ENCODE measurements around the gene MUC15. TPM values are rescaled to one million over a fixed set of nuclear protein-coding genes. Genes with fewer than 3 reads are reported as not detected.

The MUC15 gene
- total and polyA plus RNA-seq, 2 donors: 0.66 to 5.8 TPM

GRCh38 chr11:26593691-26594090 lies 21.6 kb upstream of the MUC15 start:
- Histone ChIP-seq H3K36me3 (ENCODE audit: insufficient read depth) (no peaks in the 10 kb centered on the region), H3K4me1 (ENCODE audit: insufficient read depth) (no peaks in the 10 kb centered on the region)

GRCh38 chr11:26587073-26587472 lies 15.0 kb upstream of the MUC15 start:
- no peaks in the 10 kb centered on the region for H3K36me3 ChIP-seq (ENCODE audit: insufficient read depth)
- H3K4me1 ChIP-seq (ENCODE audit: insufficient read depth): no peaks in the 10 kb centered on the region
- 78% methylated on average over 2 of the region's 2 CpGs for WGBS
- no peak overlapping the region for H3K27ac ChIP-seq (ENCODE audit: low read depth)
- DNase-seq (ENCODE audit: extremely low spot score): no peak
- H3K4me3 ChIP-seq (ENCODE audit: low read depth, low read length): no peak overlapping the region

More at GRCh38 chr11:26593691-26594090, 21.6 kb upstream of the MUC15 start:
- DNase-seq (ENCODE audit: extremely low spot score): no peak
- H3K27ac ChIP-seq (ENCODE audit: low read depth): no peak overlapping the region
- H3K4me3 ChIP-seq (ENCODE audit: low read depth, low read length): no peak overlapping the region
- 82% methylated on average over 11 of the region's 11 CpGs for WGBS

DNA sequence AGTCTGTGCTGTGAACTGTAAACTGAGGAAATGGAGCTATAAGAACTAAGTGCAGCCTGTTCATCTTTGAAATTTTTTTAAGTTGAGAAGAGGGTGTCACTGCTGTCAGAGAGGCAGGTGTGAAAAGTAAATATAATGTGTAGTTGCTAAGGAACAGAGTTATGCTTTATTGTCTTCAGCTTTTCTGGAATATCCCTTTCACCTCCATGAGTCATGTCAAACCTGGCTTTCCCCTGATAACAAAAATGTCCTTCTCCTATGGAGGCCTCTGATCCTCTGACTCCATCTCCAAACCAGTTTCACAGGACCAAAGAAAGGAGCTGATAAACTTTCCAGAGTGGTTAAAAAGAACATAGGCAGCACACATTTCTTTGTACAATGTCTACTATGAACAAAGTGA lies 12.8 kb upstream of the MUC15 start:
- Histone ChIP-seq H3K36me3 (ENCODE audit: insufficient read depth) (no peaks in the 10 kb centered on the region), H3K27ac (ENCODE audit: low read depth) (no peak overlapping the region), H3K4me3 (ENCODE audit: low read depth, low read length) (no peak overlapping the region), H3K4me1 (ENCODE audit: insufficient read depth) (no peaks in the 10 kb centered on the region)
- DNase-seq (ENCODE audit: extremely low spot score): no peak

- no peak for DNase-seq (ENCODE audit: extremely low spot score)
- WGBS: 76% methylated on average over 3 of the region's 3 CpGs
- no peak overlapping the region for H3K4me3 ChIP-seq (ENCODE audit: low read depth, low read length)
- H3K36me3 ChIP-seq (ENCODE audit: insufficient read depth): no peaks in the 10 kb centered on the region
- H3K4me1 ChIP-seq (ENCODE audit: insufficient read depth): no peaks in the 10 kb centered on the region
- no peak overlapping the region for H3K27ac ChIP-seq (ENCODE audit: low read depth)
Observed at GRCh38 chr11:26583550-26583949, 11.5 kb upstream of the MUC15 start.

GRCh38 chr11:26580929-26581328 lies 8.9 kb upstream of the MUC15 start:
- H3K36me3 ChIP-seq (ENCODE audit: insufficient read depth): no peaks in the 10 kb centered on the region
- H3K4me1 ChIP-seq (ENCODE audit: insufficient read depth): no peaks in the 10 kb centered on the region
- DNase-seq (ENCODE audit: extremely low spot score): no peak
- H3K27ac ChIP-seq (ENCODE audit: low read depth): no peak overlapping the region
- no peak overlapping the region for H3K4me3 ChIP-seq (ENCODE audit: low read depth, low read length)
- 18% methylated on average over 3 of the region's 3 CpGs for WGBS

DNA sequence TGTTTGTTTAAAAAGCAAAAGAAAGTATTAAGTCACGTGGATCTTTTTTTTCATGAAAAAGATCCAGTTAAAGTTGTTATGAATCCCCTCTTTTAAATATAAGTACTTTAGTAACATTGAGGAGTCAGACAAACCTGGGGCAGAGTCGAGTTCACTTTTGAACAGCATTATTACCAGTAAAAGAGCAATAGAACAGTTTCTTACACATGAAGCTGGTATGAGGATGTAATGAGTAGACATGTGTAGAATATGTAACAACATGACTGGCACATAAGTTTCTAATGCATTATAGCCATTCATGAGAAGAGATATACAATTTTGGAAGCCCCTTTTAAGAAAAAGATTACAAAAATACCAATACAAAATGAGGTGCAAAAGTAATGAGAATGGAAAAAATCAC lies 7.6 kb upstream of the MUC15 start:
- DNase-seq (ENCODE audit: extremely low spot score): no peak
- WGBS: 70% methylated on average over 2 of the region's 2 CpGs
- H3K36me3 ChIP-seq (ENCODE audit: insufficient read depth): no peaks in the 10 kb centered on the region
- H3K27ac ChIP-seq (ENCODE audit: low read depth): no peak overlapping the region
- no peaks in the 10 kb centered on the region for H3K4me1 ChIP-seq (ENCODE audit: insufficient read depth)
- no peak overlapping the region for H3K4me3 ChIP-seq (ENCODE audit: low read depth, low read length)

- DNase-seq (ENCODE audit: extremely low spot score): no peak
- H3K27ac ChIP-seq (ENCODE audit: low read depth): no peak overlapping the region
- H3K36me3 ChIP-seq (ENCODE audit: insufficient read depth): no peaks in the 10 kb centered on the region
- H3K4me3 ChIP-seq (ENCODE audit: low read depth, low read length): no peak overlapping the region
- no peaks in the 10 kb centered on the region for H3K4me1 ChIP-seq (ENCODE audit: insufficient read depth)
- WGBS: 55% methylated on average over 1 of the region's 1 CpG
Observed at GRCh38 chr11:26578998-26579661, 7.1 kb upstream of the MUC15 start.

- H3K4me3 ChIP-seq (ENCODE audit: low read depth, low read length): no peak overlapping the region
- H3K4me1 ChIP-seq (ENCODE audit: insufficient read depth): no peaks in the 10 kb centered on the region
- 77% methylated on average over 5 of the region's 5 CpGs for WGBS
- no peak for DNase-seq (ENCODE audit: extremely low spot score)
- no peaks in the 10 kb centered on the region for H3K36me3 ChIP-seq (ENCODE audit: insufficient read depth)
- no peak overlapping the region for H3K27ac ChIP-seq (ENCODE audit: low read depth)
Observed at GRCh38 chr11:26575946-26576345, 3.9 kb upstream of the MUC15 start.

- 91% methylated on average over 2 of the region's 2 CpGs for WGBS
- no peaks in the 10 kb centered on the region for H3K4me1 ChIP-seq (ENCODE audit: insufficient read depth)
- no peak for DNase-seq (ENCODE audit: extremely low spot score)
- H3K4me3 ChIP-seq (ENCODE audit: low read depth, low read length): no peak overlapping the region
- H3K27ac ChIP-seq (ENCODE audit: low read depth): no peak overlapping the region
- H3K36me3 ChIP-seq (ENCODE audit: insufficient read depth): no peaks in the 10 kb centered on the region
Observed at GRCh38 chr11:26573896-26574295, 1.8 kb upstream of the MUC15 start.

DNA sequence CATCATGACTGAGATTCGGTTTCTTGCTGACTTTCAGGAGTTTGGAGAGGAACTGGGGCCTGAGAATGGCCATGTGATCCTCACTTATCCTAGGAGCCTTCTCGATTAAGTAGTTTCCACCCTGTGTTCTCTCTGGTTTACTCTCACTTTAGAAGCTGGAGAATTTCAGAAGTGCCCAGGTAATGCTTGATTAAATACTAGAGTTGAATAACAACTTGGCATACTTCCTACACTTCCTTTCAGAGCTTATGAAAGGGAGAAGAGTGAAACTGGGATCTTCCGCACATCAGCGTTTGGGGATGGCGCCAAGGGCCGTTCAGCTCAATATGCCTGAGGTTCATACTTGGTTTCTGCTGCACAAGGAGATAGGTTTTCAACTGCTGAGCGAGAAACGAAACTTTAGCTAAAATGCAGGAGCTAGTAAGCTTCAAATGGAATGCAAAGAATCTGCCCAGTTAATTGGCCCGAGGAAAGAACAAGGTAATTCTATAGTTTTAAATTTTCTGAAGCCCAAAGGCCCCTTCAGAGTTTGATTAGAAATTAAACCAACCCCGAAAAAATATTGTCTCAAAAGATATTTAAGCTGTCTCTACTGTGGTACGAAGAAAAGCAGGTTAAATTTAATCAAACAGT lies 823 bp upstream of the MUC15 start:
- no peak overlapping the region for H3K4me3 ChIP-seq (ENCODE audit: low read depth, low read length)
- H3K36me3 ChIP-seq (ENCODE audit: insufficient read depth): no peaks in the 10 kb centered on the region
- no peak for DNase-seq (ENCODE audit: extremely low spot score)
- no peaks in the 10 kb centered on the region for H3K4me1 ChIP-seq (ENCODE audit: insufficient read depth)
- no peak overlapping the region for H3K27ac ChIP-seq (ENCODE audit: low read depth)
- 83% methylated on average over 11 of the region's 11 CpGs for WGBS

DNA sequence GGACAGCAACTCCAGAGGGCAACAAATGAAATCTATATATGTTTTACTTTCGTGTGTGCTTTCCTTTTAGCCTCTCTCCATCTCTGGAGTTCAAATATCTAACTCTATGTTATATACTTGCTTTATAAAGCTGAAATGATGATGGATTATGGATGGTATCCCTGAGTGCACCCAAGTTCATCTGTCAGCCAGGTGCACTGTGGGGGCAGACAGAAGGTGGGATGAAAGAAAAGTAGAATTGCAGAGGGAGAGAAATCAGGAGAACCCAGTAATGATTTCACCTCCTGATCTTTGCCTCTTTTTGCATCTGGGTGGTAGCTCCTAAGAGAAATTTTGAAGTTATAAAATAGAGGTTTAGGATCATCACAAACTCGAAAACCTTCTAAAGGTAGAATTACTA lies 2.4 kb downstream of the MUC15 start:
- 82% methylated on average over 2 of the region's 2 CpGs for WGBS
- DNase-seq (ENCODE audit: extremely low spot score): no peak
- Histone ChIP-seq H3K36me3 (ENCODE audit: insufficient read depth) (no peaks in the 10 kb centered on the region), H3K4me1 (ENCODE audit: insufficient read depth) (no peaks in the 10 kb centered on the region), H3K27ac (ENCODE audit: low read depth) (no peak overlapping the region), H3K4me3 (ENCODE audit: low read depth, low read length) (no peak overlapping the region)

DNA sequence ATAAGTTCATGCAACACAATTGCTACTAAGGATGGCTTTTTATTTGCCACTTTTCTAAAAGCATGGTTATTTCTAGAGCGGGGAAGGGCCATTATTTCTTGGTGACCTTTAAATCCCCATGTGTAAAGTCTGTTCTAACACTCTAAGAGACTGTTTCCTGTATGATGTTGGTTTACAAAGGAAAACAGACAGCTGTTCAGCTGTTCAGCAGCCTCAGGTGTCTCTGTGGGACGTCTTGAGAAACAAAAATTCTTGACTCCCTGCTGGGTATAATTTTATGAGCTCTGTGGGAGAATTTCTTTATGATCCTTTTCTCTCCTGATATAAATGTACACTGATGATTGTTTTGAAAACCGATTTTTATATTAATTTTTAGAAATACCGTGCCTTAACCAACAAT lies 13.9 kb downstream of the MUC15 start:
- no peaks in the 10 kb centered on the region for H3K4me1 ChIP-seq (ENCODE audit: insufficient read depth)
- no peak overlapping the region for H3K4me3 ChIP-seq (ENCODE audit: low read depth, low read length)
- WGBS: 56% methylated on average over 4 of the region's 4 CpGs
- DNase-seq (ENCODE audit: extremely low spot score): no peak
- H3K36me3 ChIP-seq (ENCODE audit: insufficient read depth): no peaks in the 10 kb centered on the region
- no peak overlapping the region for H3K27ac ChIP-seq (ENCODE audit: low read depth)

- Histone ChIP-seq H3K36me3 (ENCODE audit: insufficient read depth) (no peaks in the 10 kb centered on the region), H3K4me3 (ENCODE audit: low read depth, low read length) (no peak overlapping the region), H3K27ac (ENCODE audit: low read depth) (no peak overlapping the region), H3K4me1 (ENCODE audit: insufficient read depth) (no peaks in the 10 kb centered on the region)
- no peak for DNase-seq (ENCODE audit: extremely low spot score)
- WGBS: 35% methylated on average over 3 of the region's 3 CpGs
Observed at GRCh38 chr11:26557666-26558065, 14.4 kb downstream of the MUC15 start.

GRCh38 chr11:26556582-26556981 lies 15.5 kb downstream of the MUC15 start:
- H3K27ac ChIP-seq (ENCODE audit: low read depth): no peak overlapping the region
- WGBS: 81% methylated on average over 1 of the region's 1 CpG
- H3K4me1 ChIP-seq (ENCODE audit: insufficient read depth): no peaks in the 10 kb centered on the region
- DNase-seq (ENCODE audit: extremely low spot score): no peak
- H3K36me3 ChIP-seq (ENCODE audit: insufficient read depth): no peaks in the 10 kb centered on the region
- H3K4me3 ChIP-seq (ENCODE audit: low read depth, low read length): no peak overlapping the region
